ENCODE measurements around the gene CDK17. TPM values are rescaled to one million over a fixed set of nuclear protein-coding genes. Genes with fewer than 3 reads are reported as not detected.
"Not testable (repeated sequence)": the region's sequence is repeated elsewhere in the genome, so short reads cannot be mapped to it uniquely, and the experiment has no call there.

Gene CDK17
- total RNA-seq, 4 donors from 2014 or later: 93.5 to 105 (median 102) TPM

- TF ChIP-seq CTCF (IDR thresholded peaks at IDR 0.05) (no peak), POLR2A (IDR thresholded peaks at IDR 0.05) (no peak)
- no peak for DNase-seq
- Histone ChIP-seq H3K4me1 (peaks cover 0 to 13% of the 10 kb centered on the region in 2 donors), H3K36me3 (no peaks in the 10 kb centered on the region), H3K9me3 (no peaks in the 10 kb centered on the region), H3K27me3 (no peaks in the 10 kb centered on the region), H3K4me3 (no peak overlapping the region), H3K27ac (peak overlapping the region; percentile 68 to 74)
- intact Hi-C loops (cut with DNase I; ENCODE audit: low total_unique reads): no loop called here
Observed at GRCh38 chr12:96383991-96384390, 16.2 kb downstream of the CDK17 start.

GRCh38 chr12:96383371-96383770 lies 16.9 kb downstream of the CDK17 start:
- intact Hi-C loops (cut with DNase I; ENCODE audit: low total_unique reads): no loop called here
- TF ChIP-seq POLR2A (IDR thresholded peaks at IDR 0.05): no peak
- TF ChIP-seq CTCF (IDR thresholded peaks at IDR 0.05): no peak
- Histone ChIP-seq H3K4me1 (peaks cover 0 to 11% of the 10 kb centered on the region in 2 donors), H3K4me3 (no peak overlapping the region), H3K27ac (peak overlapping the region; percentile 68 to 74), H3K27me3 (no peaks in the 10 kb centered on the region), H3K9me3 (no peaks in the 10 kb centered on the region), H3K36me3 (no peaks in the 10 kb centered on the region)
- DNase-seq: no peak

- H3K9me3 ChIP-seq; DNase-seq; H3K27ac ChIP-seq; H3K36me3 ChIP-seq; H3K4me1 ChIP-seq; intact Hi-C loops (cut with DNase I; ENCODE audit: low total_unique reads); H3K4me3 ChIP-seq; H3K27me3 ChIP-seq: not testable (repeated sequence)
Observed at GRCh38 chr12:96379743-96380142, 20.5 kb downstream of the CDK17 start.

- TF ChIP-seq CTCF (IDR thresholded peaks at IDR 0.05) (no peak), POLR2A (IDR thresholded peaks at IDR 0.05) (no peak)
- Histone ChIP-seq H3K9me3 (no peaks in the 10 kb centered on the region), H3K27ac (peak overlapping the region in 1 of 2 donors; percentile 23), H3K4me1 (peaks cover 0 to 7% of the 10 kb centered on the region in 2 donors), H3K27me3 (no peaks in the 10 kb centered on the region), H3K36me3 (no peaks in the 10 kb centered on the region), H3K4me3 (no peak overlapping the region)
- intact Hi-C loops (cut with DNase I; ENCODE audit: low total_unique reads): no loop called here
- no peak for DNase-seq
Observed at GRCh38 chr12:96378319-96378718, 21.9 kb downstream of the CDK17 start.

GRCh38 chr12:96376865-96377264 lies 23.4 kb downstream of the CDK17 start:
- Histone ChIP-seq H3K27me3 (no peaks in the 10 kb centered on the region), H3K27ac (peak overlapping the region in 1 of 2 donors; percentile 67), H3K4me3 (no peak overlapping the region), H3K36me3 (no peaks in the 10 kb centered on the region), H3K9me3 (no peaks in the 10 kb centered on the region), H3K4me1 (peaks cover 6 to 9% of the 10 kb centered on the region in 2 donors)
- TF ChIP-seq POLR2A (IDR thresholded peaks at IDR 0.05): no peak
- TF ChIP-seq CTCF (IDR thresholded peaks at IDR 0.05): no peak
- intact Hi-C loops (cut with DNase I; ENCODE audit: low total_unique reads): no loop called here
- DNase-seq: no peak

All from uterus (tissue), 4 donors.